Type B pancreatic cell (in vitro differentiated cells): ENCODE results near the gene HUWE1. TPM values are rescaled to one million over a fixed set of nuclear protein-coding genes. Genes with fewer than 3 reads are reported as not detected.

Experiments
- DNase-seq: peaks from one replicate; pipeline ENCODE4 v3.0.0; 2021; ENCODE audit warnings: mixed read lengths; ENCODE audit not compliant: unreplicated experiment; ENCODE audit errors: extremely low spot score
- H3K27ac Mint-ChIP-seq: 2 replicates; pipeline ENCODE4 v1.8.0; 2021; ENCODE audit warnings: mild to moderate bottlenecking, mixed read lengths
- H3K27me3 Mint-ChIP-seq: 2 replicates; pipeline ENCODE4 v1.8.0; 2021; ENCODE audit warnings: mixed read lengths
- H3K36me3 Mint-ChIP-seq: 2 replicates; pipeline ENCODE4 v1.8.0; 2021; ENCODE audit warnings: mixed read lengths
- H3K4me1 Mint-ChIP-seq: one replicate; pipeline ENCODE4 v1.8.0; 2021; ENCODE audit warnings: mixed read lengths; ENCODE audit not compliant: unreplicated experiment
- H3K4me3 Mint-ChIP-seq: 2 replicates; pipeline ENCODE4 v1.8.0; 2021; ENCODE audit warnings: mild to moderate bottlenecking, mixed read lengths
- H3K9me3 Mint-ChIP-seq: 2 replicates; pipeline ENCODE4 v1.8.0; 2021; ENCODE audit warnings: mixed read lengths
- CTCF ChIP-seq: fragments of 200-600 bp; sonication (generic); conservative IDR thresholded peaks from 2 replicates; pipeline ENCODE4 v1.5.0; 2021; ENCODE audit warnings: antibody characterized with exemption, mild to moderate bottlenecking
- total RNA-seq: library from RNA; stranded (reverse); gene quantifications from 2 replicates; pipeline ENCODE4 v1.2.1, GENCODE V29; 2021; ENCODE audit warnings: low replicate concordance

HUWE1 gene
- total RNA-seq, 1 donor from 2014 or later = 205 TPM

- no peaks in the 10 kb centered on the region for H3K27me3 Mint-ChIP-seq
- H3K4me1 Mint-ChIP-seq = no peaks in the 10 kb centered on the region
- H3K4me3 Mint-ChIP-seq = no peak overlapping the region
- no peak for TF ChIP-seq CTCF
- H3K27ac Mint-ChIP-seq = no peak overlapping the region
- no peaks in the 10 kb centered on the region for H3K36me3 Mint-ChIP-seq
- no peaks in the 10 kb centered on the region for H3K9me3 Mint-ChIP-seq
- no peak for DNase-seq
Measured at GRCh38 chrX:53704294-53704693, 17.8 kb upstream of the HUWE1 start.

GRCh38 chrX:53695946-53696549, 9.5 kb upstream of the HUWE1 start:
- no peaks in the 10 kb centered on the region for H3K36me3 Mint-ChIP-seq
- peak overlapping the region; percentile 43 for H3K4me3 Mint-ChIP-seq
- peak overlapping the region; percentile 68 for H3K27ac Mint-ChIP-seq

GRCh38 chrX:53694642-53695041, 8.1 kb upstream of the HUWE1 start:
- peaks cover 6% of the 10 kb centered on the region for H3K4me1 Mint-ChIP-seq
- no peaks in the 10 kb centered on the region for H3K36me3 Mint-ChIP-seq
- DNase-seq = no peak
- no peaks in the 10 kb centered on the region for H3K27me3 Mint-ChIP-seq
- H3K27ac Mint-ChIP-seq = no peak overlapping the region
- no peak overlapping the region for H3K4me3 Mint-ChIP-seq
- no peak for TF ChIP-seq CTCF
- H3K9me3 Mint-ChIP-seq = no peaks in the 10 kb centered on the region

More at GRCh38 chrX:53695946-53696549, 9.5 kb upstream of the HUWE1 start:
- Mint-ChIP-seq H3K4me1 (peaks cover 6% of the 10 kb centered on the region), H3K27me3 (no peaks in the 10 kb centered on the region), H3K9me3 (no peaks in the 10 kb centered on the region)
- no peak for TF ChIP-seq CTCF
- DNase-seq = no peak

DNA sequence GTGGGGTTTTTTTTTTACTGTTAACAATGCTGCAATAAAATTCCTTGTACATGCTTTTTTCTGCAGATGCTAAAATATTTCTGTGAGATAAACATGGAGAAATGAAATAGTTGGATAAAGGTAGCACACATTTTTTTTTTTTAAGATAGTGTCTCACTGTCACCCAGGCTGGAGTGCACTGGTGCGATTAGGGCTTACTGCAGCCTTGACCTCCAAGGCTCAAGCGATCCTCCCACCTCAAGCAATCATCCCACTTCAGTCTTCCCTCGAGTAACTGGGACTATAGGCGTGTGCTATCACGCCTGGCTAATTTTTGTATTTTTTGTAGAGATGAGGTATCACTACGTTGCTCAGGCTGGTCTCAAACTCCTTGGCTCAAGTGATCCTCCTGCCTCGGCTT, 1.8 kb upstream of the HUWE1 start:
- no peaks in the 10 kb centered on the region for H3K9me3 Mint-ChIP-seq
- DNase-seq = no peak
- H3K4me3 Mint-ChIP-seq = no peak overlapping the region
- H3K27me3 Mint-ChIP-seq = no peaks in the 10 kb centered on the region
- H3K36me3 Mint-ChIP-seq = no peaks in the 10 kb centered on the region
- TF ChIP-seq CTCF = no peak
- no peaks in the 10 kb centered on the region for H3K4me1 Mint-ChIP-seq
- H3K27ac Mint-ChIP-seq = no peak overlapping the region

- H3K4me1 Mint-ChIP-seq = no peaks in the 10 kb centered on the region
- H3K9me3 Mint-ChIP-seq = no peaks in the 10 kb centered on the region
- no peak for TF ChIP-seq CTCF
- peaks cover 3% of the 10 kb centered on the region for H3K36me3 Mint-ChIP-seq
- peak overlapping the region; percentile 69 for H3K27ac Mint-ChIP-seq
- no peaks in the 10 kb centered on the region for H3K27me3 Mint-ChIP-seq
- DNase-seq = no peak
- H3K4me3 Mint-ChIP-seq = peak overlapping the region; percentile 95
Measured at GRCh38 chrX:53685711-53686110, 808 bp downstream of the HUWE1 start.
